HG03108 (cell line): ENCODE data around the gene FNDC3A.
"Not testable (repeated sequence)": the region's sequence is repeated elsewhere in the genome, so short reads cannot be mapped to it uniquely, and the experiment has no call there.

Source experiments
- ATAC-seq: cut with Tn5 transposase; IDR thresholded peaks from one replicate; pipeline ENCODE4 v1.9.1; 2021; ENCODE audit warnings: moderate library complexity; ENCODE audit not compliant: unreplicated experiment

The FNDC3A gene

GRCh38 chr13:49125964-49126524 lies 150.3 kb downstream of the FNDC3A start:
- no peak for ATAC-seq

GRCh38 chr13:49132479-49133002 lies 156.8 kb downstream of the FNDC3A start:
- no peak for ATAC-seq

DNA sequence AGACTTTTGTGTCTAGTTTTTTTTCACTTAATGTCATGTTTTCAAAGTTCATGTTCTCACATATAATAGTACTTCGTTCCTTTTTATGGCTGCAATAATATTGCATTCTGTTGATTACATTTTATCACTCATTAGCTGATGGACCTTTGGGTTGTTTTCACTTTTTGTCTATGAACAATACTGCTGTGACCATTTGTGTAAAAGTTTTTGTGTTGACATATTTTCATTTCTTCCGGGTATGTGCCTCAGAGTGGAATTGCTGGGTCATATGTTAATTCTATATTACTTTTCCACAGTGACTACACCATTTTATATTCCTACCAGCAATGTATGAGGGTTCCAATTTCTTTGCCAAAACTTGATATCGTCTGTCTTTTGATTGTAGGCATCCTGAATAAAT lies 158.6 kb downstream of the FNDC3A start:
- no peak for ATAC-seq

DNA sequence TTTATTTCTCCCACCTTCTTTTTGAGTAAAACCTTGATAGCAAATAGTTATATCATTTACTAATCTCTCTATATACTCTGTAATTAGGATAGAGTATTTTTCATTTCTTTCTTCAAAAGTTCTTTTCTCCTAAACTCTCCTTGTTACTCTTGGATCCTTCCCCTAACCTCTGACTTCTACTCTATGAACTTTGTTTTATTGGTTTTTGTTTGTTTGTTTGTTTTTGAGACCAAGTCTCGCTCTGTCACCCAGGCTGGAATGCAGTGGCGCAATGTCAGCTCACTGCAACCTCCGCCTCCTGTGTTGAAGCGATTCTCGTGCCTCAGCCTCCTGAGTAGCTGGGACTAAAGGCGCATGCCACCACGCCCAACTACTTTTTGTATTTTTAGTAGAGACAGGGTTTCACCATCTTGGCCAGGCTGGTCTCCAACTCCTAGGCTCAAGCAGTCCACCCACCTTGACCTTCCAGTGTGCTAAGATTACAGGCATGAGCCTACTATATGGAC lies 161.5 kb downstream of the FNDC3A start:
- ATAC-seq: not testable (repeated sequence)

DNA sequence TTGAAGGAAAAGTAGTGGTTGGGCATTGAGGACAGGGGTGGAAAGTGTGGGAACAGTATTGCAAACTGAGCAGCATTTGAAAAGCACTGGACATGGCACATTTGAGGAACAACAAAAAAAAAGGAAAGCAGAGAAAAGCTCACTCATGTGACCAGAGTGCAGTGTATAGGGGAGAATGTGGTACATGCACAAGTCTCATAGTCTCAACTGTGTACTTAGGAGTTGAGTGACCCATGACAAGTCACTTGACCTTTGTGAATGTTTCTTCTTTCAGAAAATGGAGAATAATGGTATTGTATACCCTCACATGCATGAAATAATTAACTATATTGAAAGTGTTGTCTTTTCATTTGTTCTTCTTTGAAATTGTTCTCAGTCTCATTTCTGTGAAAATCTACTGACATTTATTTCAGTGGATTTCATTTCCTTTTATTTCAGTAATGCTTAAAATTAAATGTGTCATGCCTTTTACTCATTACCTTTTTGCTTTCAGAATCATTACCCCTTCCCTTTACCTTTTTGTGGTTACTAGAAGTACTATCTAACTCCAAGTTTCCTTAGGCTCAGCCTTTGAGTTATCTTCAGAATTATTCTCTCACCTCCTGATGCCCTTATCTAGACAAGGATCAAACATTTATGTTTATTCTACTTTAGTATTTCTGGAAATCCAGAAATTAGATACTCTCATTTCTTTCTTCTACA lies 165.3 kb downstream of the FNDC3A start:
- no peak for ATAC-seq

DNA sequence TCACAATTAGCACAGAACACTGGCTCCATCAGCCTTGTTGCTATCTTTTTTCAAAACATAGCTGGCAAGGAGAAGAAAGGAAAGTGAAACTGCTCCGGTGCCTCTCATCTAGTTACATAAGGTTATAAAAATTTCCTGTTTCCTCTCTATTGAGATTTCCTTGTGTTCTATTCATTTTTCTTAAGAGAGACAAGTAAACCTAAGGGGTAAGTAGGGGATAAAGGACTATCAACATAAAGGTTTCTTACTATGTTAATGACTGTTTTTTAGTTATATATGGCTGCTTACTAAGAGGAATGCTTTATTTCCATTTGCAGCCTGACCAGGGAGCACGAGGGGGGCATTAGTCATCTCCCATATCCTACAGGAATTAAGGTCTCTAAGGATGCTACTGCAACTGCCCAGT lies 171.2 kb downstream of the FNDC3A start:
- ATAC-seq: no peak

DNA sequence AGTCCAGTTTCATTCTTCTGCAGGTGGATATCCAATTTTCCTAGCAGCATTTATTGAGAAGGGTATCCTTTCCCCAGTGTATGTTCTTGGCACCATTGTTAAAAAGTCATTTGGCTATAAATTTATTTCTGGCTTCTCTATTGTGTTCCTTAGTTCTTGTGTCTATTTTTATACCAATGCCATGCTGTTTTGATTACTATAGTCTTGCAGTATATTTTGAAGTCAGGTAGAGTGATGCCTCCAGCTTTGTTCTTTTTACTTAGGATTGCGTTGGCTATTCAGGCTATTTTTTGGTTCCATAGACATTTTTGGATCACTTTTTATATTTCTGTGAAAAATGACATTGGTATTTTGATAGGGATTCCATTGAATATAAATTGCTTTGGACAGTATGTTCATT lies 172.7 kb downstream of the FNDC3A start:
- ATAC-seq: no peak

DNA sequence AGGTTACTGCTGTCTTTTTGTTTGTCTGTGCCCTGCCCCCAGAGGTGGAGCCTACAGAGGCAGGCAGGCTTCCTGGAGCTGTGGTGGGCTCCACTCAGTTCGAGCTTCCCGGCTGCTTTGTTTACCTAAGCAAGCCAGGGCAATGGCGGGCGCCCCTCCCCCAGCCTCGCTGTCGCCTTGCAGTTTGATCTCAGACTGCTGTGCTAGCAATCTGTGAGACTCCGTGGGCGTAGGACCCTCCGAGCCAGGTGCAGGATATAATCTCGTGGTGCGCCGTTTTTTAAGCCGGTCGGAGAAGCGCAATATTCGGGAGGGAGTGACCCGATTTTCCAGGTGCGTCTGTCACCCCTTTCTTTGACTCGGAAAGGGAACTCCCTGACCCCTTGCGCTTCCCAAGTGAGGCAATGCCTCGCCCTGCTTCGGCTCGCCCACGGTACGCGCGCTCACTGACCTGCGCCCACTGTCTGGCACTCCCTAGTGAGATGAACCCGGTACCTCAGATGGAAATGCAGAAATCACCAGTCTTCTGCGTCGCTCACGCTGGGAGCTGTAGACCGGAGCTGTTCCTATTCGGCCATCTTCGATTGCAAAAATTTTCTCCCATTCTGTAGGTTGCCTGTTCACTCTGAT lies 182.4 kb downstream of the FNDC3A start:
- not testable (repeated sequence) for ATAC-seq

DNA sequence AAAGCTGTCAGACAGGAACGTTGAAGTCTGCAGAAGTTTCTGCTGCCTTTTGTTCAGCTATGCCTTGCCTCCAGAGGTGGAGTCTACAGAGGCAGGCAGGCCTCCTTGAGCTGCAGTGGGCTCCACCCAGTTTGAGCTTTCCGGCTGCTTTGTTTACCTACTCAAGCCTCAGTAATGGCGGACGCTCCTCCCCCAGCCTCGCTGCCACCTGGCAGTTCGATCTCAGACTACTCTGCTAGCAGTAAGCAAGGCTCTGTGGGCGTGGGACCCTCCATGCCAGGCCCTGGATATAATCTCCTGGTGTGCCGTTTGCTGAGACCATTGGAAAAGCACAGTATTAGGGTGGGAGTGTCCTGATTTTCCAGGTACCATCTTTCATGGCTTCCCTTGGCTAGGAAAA lies 187.4 kb downstream of the FNDC3A start:
- not testable (repeated sequence) for ATAC-seq

- ATAC-seq: no peak
Measured at GRCh38 chr13:49164712-49165111, 189.0 kb downstream of the FNDC3A start.

DNA sequence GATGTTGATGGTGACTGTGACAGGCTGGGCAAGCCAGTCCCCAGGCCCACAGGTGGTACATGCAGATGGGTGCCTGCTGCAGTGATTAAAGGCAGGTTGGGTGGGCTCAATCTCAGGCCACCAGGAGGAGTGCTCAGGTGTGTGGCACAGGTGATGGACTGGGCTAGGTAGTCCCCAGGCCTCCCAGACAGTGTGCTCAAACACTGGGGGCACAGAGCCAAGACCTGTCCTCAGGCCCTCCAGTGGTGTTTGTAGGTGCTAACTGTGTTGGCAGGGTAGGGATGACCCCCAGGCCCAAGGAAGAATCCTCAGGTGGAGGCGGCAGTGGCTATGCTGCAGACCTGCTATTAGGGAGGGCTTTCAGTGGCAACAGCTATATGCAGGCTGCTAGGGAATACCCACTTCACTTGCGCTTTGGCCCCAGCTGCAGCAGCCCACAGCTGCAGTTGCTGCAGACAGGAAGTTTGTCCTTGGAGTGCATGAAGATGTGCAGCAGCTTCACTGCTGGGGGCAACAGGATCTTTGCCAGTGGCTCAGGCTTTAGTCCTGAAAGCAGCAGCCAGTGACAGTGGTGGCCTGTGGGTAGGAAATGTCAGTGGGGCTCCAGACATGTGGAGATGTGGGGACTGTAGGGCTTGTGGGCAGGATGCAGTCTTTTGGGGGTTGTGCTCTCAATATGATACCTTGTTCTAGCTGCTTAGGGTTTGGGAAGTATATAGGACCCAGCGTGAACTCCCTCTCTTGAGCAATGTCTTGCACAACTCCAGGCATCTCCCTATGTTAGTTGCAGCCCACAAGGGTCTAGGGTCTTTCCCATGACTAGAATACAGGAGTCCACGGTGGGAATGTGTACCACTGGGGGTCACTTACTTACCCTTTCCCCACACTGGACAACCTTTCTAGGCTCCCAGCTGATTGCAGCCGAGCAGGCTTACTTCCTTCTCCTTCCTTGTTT lies 190.4 kb downstream of the FNDC3A start:
- ATAC-seq: no peak

- no peak for ATAC-seq
Measured at GRCh38 chr13:49171359-49171758, 195.6 kb downstream of the FNDC3A start.

DNA sequence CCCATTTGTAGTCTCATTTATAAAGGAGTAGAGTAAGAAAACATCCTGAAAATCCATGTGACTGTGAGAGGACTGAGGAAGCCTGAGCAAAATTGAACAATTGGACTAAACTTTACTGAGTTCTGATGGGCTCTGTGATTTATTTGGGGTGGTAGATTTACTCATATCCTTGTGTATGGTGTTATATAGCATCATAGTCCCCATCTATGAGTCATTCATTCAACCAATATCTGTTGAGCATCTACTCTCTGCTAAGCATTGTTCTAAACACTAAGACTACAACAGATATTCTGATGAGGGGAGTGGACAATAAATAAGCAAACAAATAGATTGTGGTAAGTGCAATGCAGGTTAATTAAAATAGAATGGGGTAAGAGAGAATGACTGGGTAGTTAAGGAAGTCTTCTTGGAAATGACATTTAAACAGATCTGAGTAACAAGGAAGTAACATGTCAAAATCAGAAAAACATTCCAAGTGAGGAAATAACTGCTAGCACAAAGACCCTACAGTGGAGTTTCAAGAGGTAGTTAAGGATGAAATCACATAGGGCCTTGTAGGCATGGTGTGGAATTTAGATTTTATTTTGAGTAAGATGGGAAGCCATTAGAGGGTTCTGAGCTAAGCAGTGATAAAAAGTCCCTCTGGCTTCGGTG lies 208.1 kb downstream of the FNDC3A start:
- no peak for ATAC-seq

DNA sequence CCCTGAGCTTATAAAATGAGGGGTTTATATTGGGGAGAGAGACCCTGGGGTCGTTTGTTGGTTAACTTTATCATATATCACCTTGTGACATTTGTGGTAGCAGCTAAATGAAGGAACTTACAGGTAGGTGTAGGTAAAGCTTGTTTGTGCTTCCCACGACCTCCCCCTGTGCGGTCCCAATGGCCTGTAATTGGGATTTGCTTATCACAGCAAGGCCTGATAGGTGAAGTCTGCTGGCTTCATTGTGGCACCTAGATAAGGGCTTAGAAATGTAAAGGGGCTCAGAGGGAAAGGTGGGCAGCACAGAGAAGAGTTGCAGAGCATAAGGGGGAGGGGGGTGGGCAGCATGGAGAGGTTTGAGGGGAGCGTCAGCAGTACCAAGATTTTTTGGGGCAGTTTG lies 208.9 kb downstream of the FNDC3A start:
- no peak for ATAC-seq

- ATAC-seq: no peak
Measured at GRCh38 chr13:49185264-49185663, 209.6 kb downstream of the FNDC3A start.

DNA sequence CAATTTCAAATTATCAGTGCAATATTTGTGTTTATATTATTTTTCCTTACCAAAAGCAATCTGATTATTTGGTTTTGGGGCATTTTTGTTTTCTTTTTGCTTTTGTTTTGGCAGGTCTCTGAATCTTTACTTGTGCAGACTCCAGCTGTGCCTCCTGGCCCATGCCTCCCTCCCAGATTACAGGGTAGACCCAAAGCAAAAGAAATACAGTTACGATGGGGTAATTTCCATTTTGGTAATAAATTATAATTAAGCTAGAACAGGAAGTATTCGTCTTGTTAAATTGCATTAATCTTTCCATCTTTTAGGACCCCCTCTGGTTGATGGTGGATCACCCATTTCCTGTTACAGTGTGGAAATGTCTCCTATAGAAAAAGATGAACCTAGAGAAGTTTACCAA lies 215.2 kb downstream of the FNDC3A start:
- ATAC-seq: no peak

GRCh38 chr13:49206641-49207040 lies 230.9 kb downstream of the FNDC3A start:
- ATAC-seq: no peak

- no peak for ATAC-seq
Measured at GRCh38 chr13:49208619-49209018, 232.9 kb downstream of the FNDC3A start.

- no peak for ATAC-seq
Measured at GRCh38 chr13:49210114-49210513, 234.4 kb downstream of the FNDC3A start.

GRCh38 chr13:49210669-49211068 lies 235.0 kb downstream of the FNDC3A start:
- no peak for ATAC-seq
